ENCODE data around the gene MAGED1. TPM values are rescaled to one million over a fixed set of nuclear protein-coding genes. Genes with fewer than 3 reads are reported as not detected.

The MAGED1 gene, protein sequence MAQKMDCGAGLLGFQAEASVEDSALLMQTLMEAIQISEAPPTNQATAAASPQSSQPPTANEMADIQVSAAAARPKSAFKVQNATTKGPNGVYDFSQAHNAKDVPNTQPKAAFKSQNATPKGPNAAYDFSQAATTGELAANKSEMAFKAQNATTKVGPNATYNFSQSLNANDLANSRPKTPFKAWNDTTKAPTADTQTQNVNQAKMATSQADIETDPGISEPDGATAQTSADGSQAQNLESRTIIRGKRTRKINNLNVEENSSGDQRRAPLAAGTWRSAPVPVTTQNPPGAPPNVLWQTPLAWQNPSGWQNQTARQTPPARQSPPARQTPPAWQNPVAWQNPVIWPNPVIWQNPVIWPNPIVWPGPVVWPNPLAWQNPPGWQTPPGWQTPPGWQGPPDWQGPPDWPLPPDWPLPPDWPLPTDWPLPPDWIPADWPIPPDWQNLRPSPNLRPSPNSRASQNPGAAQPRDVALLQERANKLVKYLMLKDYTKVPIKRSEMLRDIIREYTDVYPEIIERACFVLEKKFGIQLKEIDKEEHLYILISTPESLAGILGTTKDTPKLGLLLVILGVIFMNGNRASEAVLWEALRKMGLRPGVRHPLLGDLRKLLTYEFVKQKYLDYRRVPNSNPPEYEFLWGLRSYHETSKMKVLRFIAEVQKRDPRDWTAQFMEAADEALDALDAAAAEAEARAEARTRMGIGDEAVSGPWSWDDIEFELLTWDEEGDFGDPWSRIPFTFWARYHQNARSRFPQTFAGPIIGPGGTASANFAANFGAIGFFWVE
- 36.8 and 38.0 TPM in 2 replicates for total RNA-seq (2014; rRNA removed; shearing (Covaris generic))
- total RNA-seq (2022) = 58.7 and 60.0 TPM in 2 replicates
- percentile 76 among the genes with signal in this experiment for Bru-seq, nascent RNA
- BruChase-seq, experiment 1, labeled RNA remaining after a 6-hour chase = percentile 79 among the genes with signal in this experiment
- BruChase-seq, experiment 2, labeled RNA remaining after a 2-hour chase = percentile 78 among the genes with signal in this experiment
- long read RNA-seq, transcript MAGED1-204 (13 exons, 2,701 nt) = major isoform, 65 of 180 reads
- long read RNA-seq, transcript MAGED1-201 (13 exons, 2,747 nt) = minor isoform, 61 of 180 reads
- long read RNA-seq, partial matches to known transcripts = 34 of 180 reads
- long read RNA-seq, other reads (novel, unspliced or antisense) = 20 of 180 reads

DNA sequence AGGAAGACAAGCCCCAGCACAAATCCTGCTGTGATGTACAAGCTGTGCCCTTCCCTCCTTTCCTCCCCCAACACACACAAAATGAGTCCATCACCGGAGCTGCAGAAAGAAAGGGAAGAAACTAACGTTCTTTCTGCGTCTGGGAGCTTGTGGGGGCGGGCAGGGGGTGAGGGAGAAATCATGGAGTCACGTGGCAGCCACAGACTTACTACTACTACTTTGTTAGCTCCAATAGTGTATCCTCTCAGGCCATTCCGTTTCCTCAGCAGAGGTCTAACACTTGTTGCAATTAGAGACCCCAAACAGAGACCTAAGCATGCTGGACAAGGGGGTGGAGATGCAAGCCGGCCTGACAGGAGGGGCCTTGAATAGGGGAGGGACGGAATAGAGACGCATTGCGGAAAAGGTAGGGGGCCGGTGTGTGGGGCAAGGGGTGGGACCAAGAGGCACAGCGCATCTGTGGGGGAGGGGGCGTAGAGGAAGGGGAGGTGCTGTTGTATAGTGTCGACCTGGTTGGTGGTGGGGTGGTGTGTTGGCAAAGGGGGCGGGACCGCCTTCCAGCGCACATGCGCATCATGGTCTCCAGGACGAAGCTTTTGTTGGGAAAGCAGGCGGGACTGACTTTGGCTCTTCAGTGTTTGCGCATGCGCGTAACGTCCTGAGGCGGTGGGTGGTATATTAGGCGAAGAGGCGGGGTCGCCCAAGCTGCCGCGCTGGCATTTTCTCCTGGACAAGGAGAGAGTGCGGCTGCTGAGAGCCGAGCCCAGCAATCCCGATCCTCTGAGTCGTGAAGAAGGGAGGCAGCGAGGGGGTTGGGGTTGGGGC lies at the start of gene MAGED1:
TSS of gene MAGED1 (plus strand) at position 703 of the 825 bp plus-strand sequence. CDS start 682 bp downstream, outside the sequence.
- H3K36me3 ChIP-seq (ENCODE audit: insufficient read depth, low read length) = peaks cover 21% of the 10 kb centered on the region
- TF ChIP-seq EZH2phosphoT487 (IDR thresholded peaks at IDR 0.05; ENCODE audit: borderline replicate concordance, low read depth, low read length) = no peak
- TF ChIP-seq, protein P1, sequence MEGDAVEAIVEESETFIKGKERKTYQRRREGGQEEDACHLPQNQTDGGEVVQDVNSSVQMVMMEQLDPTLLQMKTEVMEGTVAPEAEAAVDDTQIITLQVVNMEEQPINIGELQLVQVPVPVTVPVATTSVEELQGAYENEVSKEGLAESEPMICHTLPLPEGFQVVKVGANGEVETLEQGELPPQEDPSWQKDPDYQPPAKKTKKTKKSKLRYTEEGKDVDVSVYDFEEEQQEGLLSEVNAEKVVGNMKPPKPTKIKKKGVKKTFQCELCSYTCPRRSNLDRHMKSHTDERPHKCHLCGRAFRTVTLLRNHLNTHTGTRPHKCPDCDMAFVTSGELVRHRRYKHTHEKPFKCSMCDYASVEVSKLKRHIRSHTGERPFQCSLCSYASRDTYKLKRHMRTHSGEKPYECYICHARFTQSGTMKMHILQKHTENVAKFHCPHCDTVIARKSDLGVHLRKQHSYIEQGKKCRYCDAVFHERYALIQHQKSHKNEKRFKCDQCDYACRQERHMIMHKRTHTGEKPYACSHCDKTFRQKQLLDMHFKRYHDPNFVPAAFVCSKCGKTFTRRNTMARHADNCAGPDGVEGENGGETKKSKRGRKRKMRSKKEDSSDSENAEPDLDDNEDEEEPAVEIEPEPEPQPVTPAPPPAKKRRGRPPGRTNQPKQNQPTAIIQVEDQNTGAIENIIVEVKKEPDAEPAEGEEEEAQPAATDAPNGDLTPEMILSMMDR (conservative IDR thresholded peaks at IDR 0.05; ENCODE audit: low read length) = no peak
- peaks cover 3% of the 10 kb centered on the region; the same call in 1 of the 2 replicates for H3K79me2 ChIP-seq (ENCODE audit: insufficient read depth, low read depth, low read length)
- H3K27ac ChIP-seq (ENCODE audit: low read depth, low read length, poor library complexity, severe bottlenecking) = peak within 1 kb of the TSS; percentile 74
- H4K20me1 ChIP-seq (ENCODE audit: insufficient read depth, low read length) = no peaks in the 10 kb centered on the region
- H3K4me1 ChIP-seq (ENCODE audit: insufficient read depth, low read length, poor library complexity, severe bottlenecking) = peaks cover 27% of the 10 kb centered on the region
- H3K9me3 ChIP-seq (ENCODE audit: low read length) = no peaks in the 10 kb centered on the region
- CTCF ChIA-PET (ENCODE audit: unreplicated experiment) = no interaction called here
- peak within 1 kb of the TSS; percentile 90 for H3K4me2 ChIP-seq (ENCODE audit: low read length)
- POLR2A ChIA-PET = no interaction called here
- H3K9me2 ChIP-seq (ENCODE audit: insufficient read depth, low read length) = no peaks in the 10 kb centered on the region
- H3K4me3 ChIP-seq (ENCODE audit: low read depth, low read length, poor library complexity, severe bottlenecking) = peak within 1 kb of the TSS; percentile 73
- intact Hi-C loops (cut with micrococcal nuclease; ENCODE audit: unreplicated experiment) = no loop called here
- H2AFZ ChIP-seq (ENCODE audit: low read length) = peak within 1 kb of the TSS; percentile 74; the same call in 1 of the 2 replicates
- BruUV-seq (replicated peaks) = no TSS peak
- peak; percentile 92 for DNase-seq (ENCODE audit: low spot score)

DNA sequence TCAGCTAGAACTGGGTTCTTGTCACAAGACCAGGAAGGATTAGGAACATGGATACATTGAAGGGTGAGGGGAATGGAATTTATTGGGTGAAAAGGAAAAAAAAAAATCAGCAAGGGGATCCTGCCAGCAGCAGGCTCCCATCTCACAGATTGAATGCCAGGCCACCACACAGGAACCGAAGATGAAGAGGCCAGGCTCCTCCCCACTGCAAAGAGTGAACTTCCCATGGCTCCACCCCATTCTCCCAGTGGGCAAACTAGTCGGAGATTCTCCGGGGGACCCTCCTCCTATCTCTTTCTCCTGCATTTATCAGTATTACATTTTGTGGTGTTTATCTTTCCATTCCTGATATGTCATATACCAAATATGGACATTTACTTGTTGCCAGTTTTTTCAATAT lies 46.0 kb upstream of the MAGED1 start:
- Histone ChIP-seq H3K9me3 (ENCODE audit: low read length) (no peaks in the 10 kb centered on the region), H3K4me2 (ENCODE audit: low read length) (no peak overlapping the region), H3K4me1 (ENCODE audit: insufficient read depth, low read length, poor library complexity, severe bottlenecking) (no peaks in the 10 kb centered on the region), H2AFZ (ENCODE audit: low read length) (no peak overlapping the region), H3K27ac (ENCODE audit: low read depth, low read length, poor library complexity, severe bottlenecking) (no peak overlapping the region), H3K4me3 (ENCODE audit: low read depth, low read length, poor library complexity, severe bottlenecking) (no peak overlapping the region), H3K9me2 (ENCODE audit: insufficient read depth, low read length) (no peaks in the 10 kb centered on the region), H3K79me2 (ENCODE audit: insufficient read depth, low read depth, low read length) (peaks cover under 1% of the 10 kb centered on the region; the same call in 1 of the 2 replicates), H4K20me1 (ENCODE audit: insufficient read depth, low read length) (no peaks in the 10 kb centered on the region), H3K36me3 (ENCODE audit: insufficient read depth, low read length) (peaks cover 11% of the 10 kb centered on the region)
- no peak for DNase-seq (ENCODE audit: low spot score)
- BruUV-seq (replicated peaks) = no TSS peak
- POLR2A ChIA-PET = no interaction called here
- intact Hi-C loops (cut with micrococcal nuclease; ENCODE audit: unreplicated experiment) = no loop called here
- no peak for TF ChIP-seq EZH2phosphoT487 (IDR thresholded peaks at IDR 0.05; ENCODE audit: borderline replicate concordance, low read depth, low read length)
- TF ChIP-seq, protein P1 (conservative IDR thresholded peaks at IDR 0.05; ENCODE audit: low read length) = no peak
- CTCF ChIA-PET (ENCODE audit: unreplicated experiment) = no interaction called here
